HepG2 (cell line): ENCODE results near the gene NAPG. TPM values are rescaled to one million over a fixed set of nuclear protein-coding genes. Genes with fewer than 3 reads are reported as not detected.

Experiments used
- ATF2 ChIP-seq: sonication (generic); formaldehyde crosslinking; IDR thresholded peaks from 2 replicates; pipeline ENCODE4 v1.4.0; 2020; ENCODE audit warnings: missing genetic modification reagents
- CENPT ChIP-seq: sonication (generic); formaldehyde crosslinking; IDR thresholded peaks from 2 replicates; pipeline ENCODE4 v1.8.0; 2022; ENCODE audit warnings: low read depth, mild to moderate bottlenecking, moderate library complexity, missing genetic modification reagents
- DBP ChIP-seq: sonication (generic); formaldehyde crosslinking; IDR thresholded peaks from 2 replicates; pipeline ENCODE4 v1.4.0; 2020; ENCODE audit warnings: missing genetic modification reagents; ENCODE audit errors: not compliant biosample characterization
- GABPB1 ChIP-seq: IDR thresholded peaks from 2 replicates; pipeline ENCODE4 v1.6.1; 2016; ENCODE audit warnings: mild to moderate bottlenecking, missing genetic modification reagents, moderate library complexity, missing compliant biosample characterization
- KAT2B ChIP-seq: fragments of 150-350 bp; IDR thresholded peaks from 2 replicates; pipeline ENCODE4 v1.6.1; 2014; ENCODE audit warnings: low read depth, low read length, borderline replicate concordance
- KAT7 ChIP-seq: IDR thresholded peaks from 2 replicates; pipeline ENCODE4 v1.6.1; 2018; ENCODE audit warnings: borderline replicate concordance, missing compliant biosample characterization
- KDM2A ChIP-seq: sonication (generic); formaldehyde crosslinking; IDR thresholded peaks from 2 replicates; pipeline ENCODE4 v1.4.0; 2020; ENCODE audit warnings: low read depth, missing genetic modification reagents, borderline replicate concordance
- KDM3A ChIP-seq: IDR thresholded peaks from 2 replicates; pipeline ENCODE4 v1.6.1; 2018; ENCODE audit warnings: low read depth, missing compliant biosample characterization
- MEIS1 ChIP-seq: sonication (generic); formaldehyde crosslinking; IDR thresholded peaks from 2 replicates; pipeline ENCODE4 v1.9.0; 2021; ENCODE audit warnings: mild to moderate bottlenecking, missing genetic modification reagents, moderate library complexity, borderline replicate concordance
- MTA3 ChIP-seq: sonication (generic); formaldehyde crosslinking; IDR thresholded peaks from 2 replicates; pipeline ENCODE4 v1.4.0; 2020; ENCODE audit warnings: missing genetic modification reagents
- NR3C1 ChIP-seq: sonication (generic); formaldehyde crosslinking; IDR thresholded peaks from 2 replicates; pipeline ENCODE4 v1.4.0; 2020; ENCODE audit warnings: missing genetic modification reagents
- ONECUT2 ChIP-seq: sonication (generic); formaldehyde crosslinking; IDR thresholded peaks from 2 replicates; pipeline ENCODE4 v1.4.0; 2020; ENCODE audit warnings: missing genetic modification reagents
- POLR2G ChIP-seq: fragments of 200-400 bp; formaldehyde crosslinking; IDR thresholded peaks from 2 replicates; pipeline ENCODE4 v1.6.1; 2018; ENCODE audit warnings: mild to moderate bottlenecking, low read depth, low read length, moderate library complexity
- SAP130 ChIP-seq: IDR thresholded peaks from 2 replicates; pipeline ENCODE4 v1.6.1; 2016; ENCODE audit warnings: low read depth
- SYNCRIP ChIP-seq: fragments of 200-400 bp; formaldehyde crosslinking; IDR thresholded peaks from 2 replicates; pipeline ENCODE4 v1.6.1; 2018; ENCODE audit warnings: mild to moderate bottlenecking, low read depth, low read length; ENCODE audit not compliant: insufficient read depth
- TEAD2 ChIP-seq: sonication (generic); formaldehyde crosslinking; IDR thresholded peaks from 2 replicates; pipeline ENCODE4 v1.9.0; 2021; ENCODE audit warnings: missing genetic modification reagents
- TOE1 ChIP-seq: sonication (generic); formaldehyde crosslinking; IDR thresholded peaks from 2 replicates; pipeline ENCODE4 v1.4.0; 2020; ENCODE audit warnings: mild to moderate bottlenecking, missing genetic modification reagents
- ZBTB39 ChIP-seq: sonication (generic); formaldehyde crosslinking; IDR thresholded peaks from 2 replicates; pipeline ENCODE4 v1.5.0; 2020; ENCODE audit warnings: missing genetic modification reagents
- ZNF460 ChIP-seq: sonication (generic); formaldehyde crosslinking; IDR thresholded peaks from 2 replicates; pipeline ENCODE4 v1.5.1; 2020; ENCODE audit warnings: missing genetic modification reagents, mild to moderate bottlenecking, borderline replicate concordance
- ZNF597 ChIP-seq: sonication (generic); formaldehyde crosslinking; IDR thresholded peaks from 2 replicates; pipeline ENCODE4 v1.5.0; 2020; ENCODE audit warnings: missing genetic modification reagents
- ZNF780A ChIP-seq: sonication (generic); formaldehyde crosslinking; IDR thresholded peaks from 2 replicates; pipeline ENCODE4 v1.8.0; 2022; ENCODE audit warnings: mild to moderate bottlenecking, missing genetic modification reagents, moderate library complexity
- polyA plus RNA-seq, 8 experiments: library from polyadenylated mRNA; depleted of rRNA in 3 of 8; stranded (reverse) in 7 of 8; unstranded in 1 of 8; fragments of >200 nt; fragmentation: Illumina TruSeq in 4 of 8; extraction: Trizol in 4 of 8; gene quantifications; 2 replicates each; pipeline versions ENCODE4 v1.2.1 to v1.2.3, GENCODE V29; 2011 to 2016; ENCODE audit warnings: low read depth in 4 of 8, missing spikeins in 1 of 8, mixed read lengths in 1 of 8; ENCODE audit not compliant: insufficient read depth in 1 of 8
- total RNA-seq, 5 experiments: library from RNA; depleted of rRNA; stranded (reverse); fragments of >200 nt; fragmentation: Illumina TruSeq; extraction: Trizol; gene quantifications; 2 replicates each; pipeline ENCODE4 v1.2.3, GENCODE V29; 2016; ENCODE audit warnings: low read depth in 1 of 5
- TF ChIP-seq, protein P1 (sequence below): sonication (generic); formaldehyde crosslinking; IDR thresholded peaks from 2 replicates; pipeline ENCODE4 v1.5.0; 2020; ENCODE audit warnings: mild to moderate bottlenecking, missing genetic modification reagents, borderline replicate concordance

NAPG gene
- total and polyA plus RNA-seq, 2 of the 13 experiments (the other 11 are each of a cell fraction or from before 2014, with no cell fraction given) = 19.8 to 34.4 TPM

DNA sequence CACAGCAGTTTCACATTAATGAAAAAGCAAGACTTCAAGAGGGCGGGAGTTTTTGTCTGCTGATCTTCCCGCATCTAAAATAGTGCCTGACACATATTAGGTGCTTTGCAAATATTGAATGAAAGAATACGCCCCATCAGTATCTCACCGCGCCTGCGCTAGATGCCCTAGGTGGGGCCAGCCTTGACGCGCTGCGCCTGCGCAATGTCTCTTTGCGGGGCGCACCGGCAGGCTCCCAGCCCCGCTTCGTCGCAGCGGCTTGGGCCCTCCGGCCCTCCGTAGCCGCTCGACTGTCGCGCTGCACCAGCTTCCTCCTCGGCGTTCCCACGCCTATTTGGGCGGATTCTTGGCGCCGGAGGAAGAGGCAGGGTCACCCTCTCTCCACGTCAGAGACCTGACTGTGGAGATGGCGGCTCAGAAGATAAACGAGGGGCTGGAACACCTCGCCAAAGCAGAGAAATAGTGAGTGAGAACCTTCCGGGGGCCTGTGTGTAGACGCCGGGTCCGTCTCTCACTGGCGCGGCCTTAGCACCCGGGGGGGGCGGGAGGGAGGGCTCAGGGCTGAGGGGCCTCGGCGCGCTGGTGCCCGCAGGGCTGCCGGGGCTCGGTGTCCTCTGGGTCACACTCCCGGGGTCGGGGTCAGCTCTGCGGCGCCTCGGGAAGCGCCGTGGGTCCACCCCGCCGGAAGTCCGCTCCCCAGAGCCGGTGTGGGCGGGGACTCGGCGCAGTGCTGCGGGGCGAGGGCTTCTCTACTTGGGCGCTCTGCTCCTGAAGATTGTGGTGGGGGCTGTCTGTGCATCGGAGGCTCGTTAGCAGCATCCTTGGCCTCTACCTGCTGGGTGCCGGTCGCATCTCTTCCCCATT, at the start of gene NAPG (continued):
- peak; percentile 75; the same call in 1 of the 2 replicates for TF ChIP-seq ZNF780A
- TF ChIP-seq MEIS1 (CRISPR knock-in tag) = no peak
- TF ChIP-seq MTA3 (CRISPR knock-in tag) = no peak
- peak; percentile 87 for TF ChIP-seq POLR2G
- peak; percentile 92 for TF ChIP-seq GABPB1 (CRISPR knock-in tag)
- no peak for TF ChIP-seq TEAD2
- no peak for TF ChIP-seq KDM3A (CRISPR knock-in tag)
- no peak for TF ChIP-seq ZNF597
- no peak for TF ChIP-seq KAT2B
- TF ChIP-seq ZNF460 (CRISPR knock-in tag) = no peak
- no peak for TF ChIP-seq ZBTB39 (CRISPR knock-in tag)
- no peak for TF ChIP-seq CENPT (CRISPR knock-in tag)
- TF ChIP-seq SYNCRIP = no peak
- peak; percentile 85 for TF ChIP-seq ATF2
- TF ChIP-seq DBP (CRISPR knock-in tag) = peak; percentile 65
- no peak for TF ChIP-seq KAT7 (CRISPR knock-in tag)
- peak; percentile 89 for TF ChIP-seq SAP130 (CRISPR knock-in tag)
- TF ChIP-seq NR3C1 (CRISPR knock-in tag) = no peak
- TF ChIP-seq KDM2A (CRISPR knock-in tag) = peak; percentile 89
- no peak for TF ChIP-seq ONECUT2 (CRISPR knock-in tag)
- no peak for TF ChIP-seq TOE1
- TF ChIP-seq, protein P1, sequence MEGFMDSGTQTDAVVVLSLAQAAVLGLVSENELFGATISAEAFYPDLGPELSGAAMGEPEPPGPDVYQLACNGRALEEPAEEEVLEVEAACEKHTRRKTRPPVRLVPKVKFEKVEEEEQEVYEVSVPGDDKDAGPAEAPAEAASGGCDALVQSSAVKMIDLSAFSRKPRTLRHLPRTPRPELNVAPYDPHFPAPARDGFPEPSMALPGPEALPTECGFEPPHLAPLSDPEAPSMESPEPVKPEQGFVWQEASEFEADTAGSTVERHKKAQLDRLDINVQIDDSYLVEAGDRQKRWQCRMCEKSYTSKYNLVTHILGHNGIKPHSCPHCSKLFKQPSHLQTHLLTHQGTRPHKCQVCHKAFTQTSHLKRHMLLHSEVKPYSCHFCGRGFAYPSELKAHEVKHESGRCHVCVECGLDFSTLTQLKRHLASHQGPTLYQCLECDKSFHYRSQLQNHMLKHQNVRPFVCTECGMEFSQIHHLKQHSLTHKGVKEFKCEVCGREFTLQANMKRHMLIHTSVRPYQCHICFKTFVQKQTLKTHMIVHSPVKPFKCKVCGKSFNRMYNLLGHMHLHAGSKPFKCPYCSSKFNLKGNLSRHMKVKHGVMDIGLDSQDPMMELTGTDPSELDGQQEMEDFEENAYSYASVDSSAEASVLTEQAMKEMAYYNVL (CRISPR knock-in tag) = no peak
